Esophagus muscularis mucosa (tissue), 4 donors: ENCODE measurements around the gene ADCYAP1R1. TPM values are rescaled to one million over a fixed set of nuclear protein-coding genes. Genes with fewer than 3 reads are reported as not detected.
A peak's percentile ranks its signal among the peaks of the same experiment; 100 is the strongest.

Experiments
- DNase-seq: peaks from one replicate; pipeline ENCODE4 v3.0.0-alpha.2; 2017; ENCODE audit errors: extremely low spot score
- H3K27ac ChIP-seq, 4 donors: fragments of 200-600 bp; sonication (generic); replicated peaks in 1 of 4; 1 replicate in 3 of 4; 2 replicates in 1 of 4; pipeline ENCODE4 v1.5.1; 2016 to 2019; ENCODE audit warnings: mild to moderate bottlenecking in 1 of 4
- H3K27me3 ChIP-seq, 4 donors: fragments of 200-600 bp; sonication (generic); one replicate each; pipeline versions ENCODE4 v1.5.1 to v1.6.0; 2016 to 2019
- H3K36me3 ChIP-seq, 4 donors: fragments of 200-600 bp; sonication (generic); one replicate each; pipeline ENCODE4 v1.5.1; 2016 to 2019
- H3K4me1 ChIP-seq, 4 donors: fragments of 200-600 bp; sonication (generic); one replicate each; pipeline ENCODE4 v1.5.1; 2016 to 2019
- H3K4me3 ChIP-seq, 4 donors: fragments of 200-600 bp; sonication (generic); 1 replicate in 2 of 4; 2 replicates in 2 of 4; pipeline ENCODE4 v1.5.1; 2016 to 2019; ENCODE audit warnings: mild to moderate bottlenecking in 4 of 4, moderate library complexity in 1 of 4
- H3K9me3 ChIP-seq, 4 donors: fragments of 200-600 bp; sonication (generic); 1 replicate in 3 of 4; 2 replicates in 1 of 4; pipeline ENCODE4 v1.5.1; 2016 to 2019
- CTCF ChIP-seq, 3 experiments: fragments of 200-600 bp in 2 of 3; fragments of 450-650 bp in 1 of 3; sonication (generic) in 2 of 3; IDR thresholded peaks; one replicate each; pipeline ENCODE4 v1.5.1; 2017 to 2019; ENCODE audit warnings: antibody characterized with exemption in 3 of 3, mild to moderate bottlenecking in 2 of 3, moderate library complexity in 1 of 3
- EP300 ChIP-seq: sonication (generic); formaldehyde crosslinking; IDR thresholded peaks from one replicate; pipeline ENCODE4 v1.6.1; 2017; ENCODE audit warnings: antibody characterized with exemption
- POLR2A ChIP-seq: fragments of 450-650 bp; IDR thresholded peaks from one replicate; pipeline ENCODE4 v1.6.1; 2017; ENCODE audit warnings: antibody characterized with exemption, moderate library complexity, mild to moderate bottlenecking, low read depth
- POLR2AphosphoS5 ChIP-seq, 2 donors: sonication (generic); formaldehyde crosslinking; IDR thresholded peaks; one replicate each; pipeline ENCODE4 v1.6.1; 2017; ENCODE audit warnings: antibody characterized with exemption in 2 of 2
- WGBS: methylation state at CpG from one replicate; pipeline ENCODE4 v1.1.5; 2018; 5-methylcytosine and 5-hydroxymethylcytosine counted together
- intact Hi-C: fragments of 100-400 bp; cut with DNase I; formaldehyde crosslinking; loops from one replicate; pipeline ENCODE4 v1.15.1; 2023
- total RNA-seq, 4 donors: library from RNA; depleted of rRNA; stranded (reverse); fragments of >200 nt; gene quantifications; one replicate each; pipeline versions ENCODE4 v1.1.0 to v1.2.1, GENCODE V29; 2016

Gene ADCYAP1R1
- total RNA-seq, 4 donors from 2014 or later: 10.2 to 35.3 (median 25.7) TPM

DNA sequence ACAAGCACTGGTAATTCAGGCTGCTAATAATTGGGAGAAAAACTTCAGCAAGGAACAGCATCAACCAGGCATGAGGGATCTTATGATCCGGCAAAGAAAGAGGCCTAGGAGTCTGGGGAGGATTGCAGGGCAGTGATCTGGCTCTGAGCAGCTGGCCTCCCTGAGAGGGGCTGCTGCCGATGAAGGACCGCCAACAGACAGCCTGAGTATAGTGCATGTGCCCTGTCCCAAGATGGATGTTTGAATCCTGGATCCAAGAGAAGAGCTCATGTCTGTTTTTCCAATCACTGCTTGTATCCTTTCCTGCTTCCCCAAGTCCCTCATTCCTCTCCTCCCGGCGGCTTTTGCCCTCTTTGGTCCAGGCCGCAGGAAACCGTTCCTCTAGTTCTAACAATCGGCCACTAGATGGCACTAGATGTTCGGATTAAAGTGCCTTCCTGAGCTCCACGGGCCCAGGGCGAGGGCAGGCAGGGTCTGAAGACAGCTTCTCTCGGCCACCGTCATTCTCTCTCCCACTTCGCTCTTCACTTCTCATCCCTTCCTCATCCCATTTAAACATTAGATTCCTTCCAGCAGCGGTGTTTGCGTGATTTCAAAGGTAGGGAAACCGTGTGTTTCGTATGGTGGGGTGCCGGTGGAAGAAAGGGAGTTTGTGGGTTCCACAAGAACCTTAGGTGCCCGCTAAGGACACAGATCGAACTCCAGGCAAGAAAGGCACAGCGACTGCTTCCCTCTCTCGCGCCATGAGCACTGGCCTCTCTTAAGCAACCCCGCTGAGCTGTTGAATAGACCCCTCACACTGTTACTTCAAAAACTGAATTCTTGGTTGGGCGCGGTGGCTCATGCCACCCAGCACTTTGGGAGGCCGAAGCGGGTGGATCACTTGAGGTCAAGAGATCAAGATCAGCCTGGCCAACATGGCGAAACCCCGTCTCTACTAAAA lies 82.4 kb downstream of the ADCYAP1R1 start:
- no peaks in the 10 kb centered on the region for H3K9me3 ChIP-seq
- H3K4me3 ChIP-seq: no peak overlapping the region
- 47% methylated on average over 31 of the region's 31 CpGs for WGBS
- peaks cover 0 to 4% (median 0%) of the 10 kb centered on the region in 4 donors for H3K27me3 ChIP-seq
- H3K36me3 ChIP-seq: no peaks in the 10 kb centered on the region
- DNase-seq: peak; percentile 88
- H3K27ac ChIP-seq: no peak overlapping the region
- intact Hi-C loops: loop anchor here (1.0 to 5.0 kb wide), 2 partner anchors 498 to 602 kb away; no protein-coding TSS in a partner anchor
- H3K4me1 ChIP-seq: peaks cover 0 to 6% (median 0%) of the 10 kb centered on the region in 4 donors
- TF ChIP-seq CTCF (IDR thresholded peaks at IDR 0.05): peak; percentile 61 to 76 (median 75)
- TF ChIP-seq EP300: no peak
- TF ChIP-seq POLR2AphosphoS5 (IDR thresholded peaks at IDR 0.05): no peak
- TF ChIP-seq POLR2A: no peak

DNA sequence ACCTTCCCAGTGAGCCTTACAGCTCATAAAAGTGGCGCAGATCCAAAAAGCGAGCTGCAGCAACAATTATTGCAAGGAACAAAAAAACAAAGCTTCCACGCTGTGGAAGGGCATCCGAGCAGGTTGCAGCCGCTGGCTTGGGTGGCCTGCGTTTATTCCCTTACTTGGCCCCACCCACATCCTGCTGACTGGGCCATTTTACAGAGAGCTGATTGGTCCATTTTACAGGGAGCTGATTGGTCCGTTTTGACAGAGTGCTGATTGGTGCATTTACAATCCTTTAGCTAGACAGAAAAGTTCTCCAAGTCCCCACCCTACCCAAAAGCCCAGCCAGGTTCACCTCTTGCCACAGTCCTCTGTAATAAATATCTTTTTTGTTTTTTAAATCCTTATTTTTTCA lies 85.1 kb downstream of the ADCYAP1R1 start:
- intact Hi-C loops: loop anchor here (5.0 kb wide), 1 partner anchor 495 kb away; no protein-coding TSS in a partner anchor
- no peak for DNase-seq
- Histone ChIP-seq H3K27ac (no peak overlapping the region), H3K4me1 (peaks cover 0 to 6% (median 0%) of the 10 kb centered on the region in 4 donors), H3K9me3 (no peaks in the 10 kb centered on the region), H3K27me3 (peaks cover 0 to 4% (median 0%) of the 10 kb centered on the region in 4 donors), H3K36me3 (no peaks in the 10 kb centered on the region), H3K4me3 (no peak overlapping the region)
- WGBS: 85% methylated on average over 7 of the region's 7 CpGs
- TF ChIP-seq POLR2AphosphoS5 (IDR thresholded peaks at IDR 0.05): no peak
- TF ChIP-seq POLR2A: no peak
- no peak for TF ChIP-seq CTCF (IDR thresholded peaks at IDR 0.05)
- TF ChIP-seq EP300: no peak

GRCh38 chr7:31145339-31145738 lies 93.2 kb downstream of the ADCYAP1R1 start:
- intact Hi-C loops: no loop called here
- TF ChIP-seq CTCF (IDR thresholded peaks at IDR 0.05): no peak
- TF ChIP-seq POLR2A: no peak
- TF ChIP-seq POLR2AphosphoS5 (IDR thresholded peaks at IDR 0.05): no peak
- no peak for TF ChIP-seq EP300
- H3K4me1 ChIP-seq: no peaks in the 10 kb centered on the region
- H3K9me3 ChIP-seq: no peaks in the 10 kb centered on the region
- H3K36me3 ChIP-seq: no peaks in the 10 kb centered on the region
- peaks cover 0 to 17% (median 0%) of the 10 kb centered on the region in 4 donors for H3K27me3 ChIP-seq
- no peak for DNase-seq
- no peak overlapping the region for H3K27ac ChIP-seq
- H3K4me3 ChIP-seq: no peak overlapping the region

DNA sequence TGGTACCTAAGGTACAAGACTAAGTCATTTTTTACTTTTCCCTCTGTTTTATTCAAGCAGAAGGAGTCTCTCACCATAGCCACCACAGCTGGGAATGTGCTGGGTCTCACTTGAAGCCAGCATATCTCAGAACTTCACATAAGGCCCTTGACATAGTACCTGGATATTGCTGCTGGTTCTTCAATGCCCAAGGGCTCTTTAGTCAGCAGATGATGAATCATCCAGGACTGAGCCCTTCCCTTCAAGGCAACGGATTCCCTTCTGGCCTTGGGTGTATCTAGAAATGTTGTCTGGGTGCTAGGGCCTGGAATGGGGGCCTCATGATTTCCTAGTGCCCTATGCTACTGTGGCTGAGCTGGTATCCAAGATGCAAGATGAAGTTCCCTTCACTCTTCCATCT lies 93.9 kb downstream of the ADCYAP1R1 start:
- Histone ChIP-seq H3K27ac (no peak overlapping the region), H3K27me3 (peaks cover 0 to 17% (median 0%) of the 10 kb centered on the region in 4 donors), H3K4me3 (no peak overlapping the region), H3K9me3 (no peaks in the 10 kb centered on the region), H3K4me1 (no peaks in the 10 kb centered on the region), H3K36me3 (no peaks in the 10 kb centered on the region)
- TF ChIP-seq CTCF (IDR thresholded peaks at IDR 0.05) (no peak), POLR2A (no peak), POLR2AphosphoS5 (IDR thresholded peaks at IDR 0.05) (no peak), EP300 (no peak)
- no CpG with 5 or more reads among the region's 1 CpG for WGBS
- no peak for DNase-seq
- intact Hi-C loops: no loop called here
